GM10847 (cell line): Measurements from ENCODE around the gene ALG14.

ENCODE experiments used
- POLR2A ChIP-seq: IDR thresholded peaks from 2 replicates; pipeline ENCODE4 v1.6.1; 2011; ENCODE audit not compliant: insufficient read length; ENCODE audit errors: extremely low read depth

Gene ALG14

GRCh38 chr1:95095833-95096217, 23.1 kb upstream of the ALG14 start:
- no peak for TF ChIP-seq POLR2A

- TF ChIP-seq POLR2A: no peak
Measured at GRCh38 chr1:95094923-95095322, 22.2 kb upstream of the ALG14 start.

- no peak for TF ChIP-seq POLR2A
Measured at GRCh38 chr1:95093296-95093695, 20.5 kb upstream of the ALG14 start.

- no peak for TF ChIP-seq POLR2A
Measured at GRCh38 chr1:95089650-95090287, 17.0 kb upstream of the ALG14 start.

- TF ChIP-seq POLR2A: no peak
Measured at GRCh38 chr1:95088303-95088702, 15.6 kb upstream of the ALG14 start.

GRCh38 chr1:95086949-95087533, 14.3 kb upstream of the ALG14 start:
- TF ChIP-seq POLR2A: no peak

GRCh38 chr1:95085376-95085775, 12.6 kb upstream of the ALG14 start:
- no peak for TF ChIP-seq POLR2A

GRCh38 chr1:95084317-95085176, 11.8 kb upstream of the ALG14 start:
- TF ChIP-seq POLR2A: no peak

- no peak for TF ChIP-seq POLR2A
Measured at GRCh38 chr1:95080879-95081278, 8.1 kb upstream of the ALG14 start.

GRCh38 chr1:95080446-95080845, 7.7 kb upstream of the ALG14 start:
- no peak for TF ChIP-seq POLR2A

- TF ChIP-seq POLR2A: no peak
Measured at GRCh38 chr1:95076034-95076433, 3.3 kb upstream of the ALG14 start.

GRCh38 chr1:95073446-95073845, 695 bp upstream of the ALG14 start:
- TF ChIP-seq POLR2A: no peak

- no peak for TF ChIP-seq POLR2A
Measured at GRCh38 chr1:95072117-95072516, 634 bp downstream of the ALG14 start.

GRCh38 chr1:95071539-95071938, 1.2 kb downstream of the ALG14 start:
- TF ChIP-seq POLR2A: no peak

- TF ChIP-seq POLR2A: no peak
Measured at GRCh38 chr1:95069710-95070093, 3.0 kb downstream of the ALG14 start.
